ENCODE results near the gene PALM.

GRCh38 chr19:662962-663681, 45.6 kb upstream of the PALM start, which contains the start of gene RNF126:
- TF ChIP-seq, protein P1, sequence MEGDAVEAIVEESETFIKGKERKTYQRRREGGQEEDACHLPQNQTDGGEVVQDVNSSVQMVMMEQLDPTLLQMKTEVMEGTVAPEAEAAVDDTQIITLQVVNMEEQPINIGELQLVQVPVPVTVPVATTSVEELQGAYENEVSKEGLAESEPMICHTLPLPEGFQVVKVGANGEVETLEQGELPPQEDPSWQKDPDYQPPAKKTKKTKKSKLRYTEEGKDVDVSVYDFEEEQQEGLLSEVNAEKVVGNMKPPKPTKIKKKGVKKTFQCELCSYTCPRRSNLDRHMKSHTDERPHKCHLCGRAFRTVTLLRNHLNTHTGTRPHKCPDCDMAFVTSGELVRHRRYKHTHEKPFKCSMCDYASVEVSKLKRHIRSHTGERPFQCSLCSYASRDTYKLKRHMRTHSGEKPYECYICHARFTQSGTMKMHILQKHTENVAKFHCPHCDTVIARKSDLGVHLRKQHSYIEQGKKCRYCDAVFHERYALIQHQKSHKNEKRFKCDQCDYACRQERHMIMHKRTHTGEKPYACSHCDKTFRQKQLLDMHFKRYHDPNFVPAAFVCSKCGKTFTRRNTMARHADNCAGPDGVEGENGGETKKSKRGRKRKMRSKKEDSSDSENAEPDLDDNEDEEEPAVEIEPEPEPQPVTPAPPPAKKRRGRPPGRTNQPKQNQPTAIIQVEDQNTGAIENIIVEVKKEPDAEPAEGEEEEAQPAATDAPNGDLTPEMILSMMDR (IDR thresholded peaks at IDR 0.05) = no peak
- TF ChIP-seq ZNF121 (CRISPR knock-in tag; IDR thresholded peaks at IDR 0.05) (no peak), MAX (CRISPR knock-in tag; IDR thresholded peaks at IDR 0.05) (no peak), TEAD1 (CRISPR knock-in tag; IDR thresholded peaks at IDR 0.05) (peak; percentile 53; the same call in 1 of the 2 replicates), CBFB (CRISPR knock-in tag; IDR thresholded peaks at IDR 0.05; ENCODE audit: low read depth) (no peak), GTF2I (CRISPR knock-in tag; conservative IDR thresholded peaks at IDR 0.05) (no peak), ZBTB21 (CRISPR knock-in tag; IDR thresholded peaks at IDR 0.05; ENCODE audit: borderline replicate concordance) (no peak), NFYB (CRISPR knock-in tag; conservative IDR thresholded peaks at IDR 0.05; ENCODE audit: low read depth) (peak; percentile 20; the same call in 1 of the 2 replicates), E2F4 (CRISPR knock-in tag; IDR thresholded peaks at IDR 0.05; ENCODE audit: borderline replicate concordance, low read depth) (no peak), ZNF317 (CRISPR knock-in tag; IDR thresholded peaks at IDR 0.05; ENCODE audit: borderline replicate concordance, low read depth) (no peak), CREB1 (CRISPR knock-in tag; IDR thresholded peaks at IDR 0.05) (no peak), TCF7 (CRISPR knock-in tag; IDR thresholded peaks at IDR 0.05; ENCODE audit: low read depth) (no peak)
- TF ChIP-seq, protein P2, sequence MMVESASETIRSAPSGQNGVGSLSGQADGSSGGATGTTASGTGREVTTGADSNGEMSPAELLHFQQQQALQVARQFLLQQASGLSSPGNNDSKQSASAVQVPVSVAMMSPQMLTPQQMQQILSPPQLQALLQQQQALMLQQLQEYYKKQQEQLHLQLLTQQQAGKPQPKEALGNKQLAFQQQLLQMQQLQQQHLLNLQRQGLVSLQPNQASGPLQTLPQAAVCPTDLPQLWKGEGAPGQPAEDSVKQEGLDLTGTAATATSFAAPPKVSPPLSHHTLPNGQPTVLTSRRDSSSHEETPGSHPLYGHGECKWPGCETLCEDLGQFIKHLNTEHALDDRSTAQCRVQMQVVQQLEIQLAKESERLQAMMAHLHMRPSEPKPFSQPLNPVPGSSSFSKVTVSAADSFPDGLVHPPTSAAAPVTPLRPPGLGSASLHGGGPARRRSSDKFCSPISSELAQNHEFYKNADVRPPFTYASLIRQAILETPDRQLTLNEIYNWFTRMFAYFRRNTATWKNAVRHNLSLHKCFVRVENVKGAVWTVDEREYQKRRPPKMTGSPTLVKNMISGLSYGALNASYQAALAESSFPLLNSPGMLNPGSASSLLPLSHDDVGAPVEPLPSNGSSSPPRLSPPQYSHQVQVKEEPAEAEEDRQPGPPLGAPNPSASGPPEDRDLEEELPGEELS (CRISPR knock-in tag; IDR thresholded peaks at IDR 0.05) = peak; percentile 11; the same call in 1 of the 2 replicates

Data from WTC11 (cell line).